Body of pancreas (tissue), 4 donors: ENCODE results near the gene NF1. TPM values are rescaled to one million over a fixed set of nuclear protein-coding genes. Genes with fewer than 3 reads are reported as not detected.
"Not testable (repeated sequence)": the region's sequence is repeated elsewhere in the genome, so short reads cannot be mapped to it uniquely, and the experiment has no call there.

Experiments used
- ATAC-seq: fragments of 150-250 bp; one replicate; pipeline ENCODE4 v1.9.1; 2016
- DNase-seq, 4 donors: peaks; one replicate each; pipeline ENCODE4 v3.0.0-alpha.2; 2019
- H3K27ac ChIP-seq, 4 donors: fragments of 200-600 bp; sonication (generic); 1 replicate in 3 of 4; 2 replicates in 1 of 4; pipeline versions ENCODE4 v1.5.1 to v1.6.1; 2016 to 2019; ENCODE audit warnings: mild to moderate bottlenecking in 1 of 4, mixed read lengths in 1 of 4, moderate library complexity in 1 of 4
- H3K27me3 ChIP-seq, 2 donors: fragments of 200-600 bp; sonication (generic); one replicate each; pipeline ENCODE4 v1.6.0; 2016; ENCODE audit warnings: mild to moderate bottlenecking in 1 of 2
- H3K36me3 ChIP-seq, 2 donors: fragments of 200-600 bp; sonication (generic); replicated peaks in 1 of 2; 2 replicates each; pipeline ENCODE4 v1.5.1; 2016; ENCODE audit warnings: low read depth in 2 of 2; ENCODE audit not compliant: insufficient read depth in 1 of 2
- H3K4me1 ChIP-seq: fragments of 200-600 bp; sonication (generic); one replicate; pipeline ENCODE4 v1.6.0; 2016
- H3K4me3 ChIP-seq, 2 donors: fragments of 200-600 bp; sonication (generic); 1 replicate in 1 of 2; 2 replicates in 1 of 2; pipeline ENCODE4 v1.5.1; 2016 to 2019
- H3K9me3 ChIP-seq, 3 donors: fragments of 200-600 bp; sonication (generic); 1 replicate in 2 of 3; 2 replicates in 1 of 3; pipeline ENCODE4 v1.5.1; 2016
- CTCF ChIP-seq, 7 experiments: fragments of 450-650 bp in 4 of 7; fragments of 200-600 bp in 3 of 7; sonication (generic) in 3 of 7; IDR thresholded peaks; one replicate each; pipeline ENCODE4 v1.5.1; 2016 to 2019; ENCODE audit warnings: antibody characterized with exemption in 7 of 7
- POLR2A ChIP-seq, 3 donors: fragments of 450-650 bp; IDR thresholded peaks; one replicate each; pipeline ENCODE4 v1.6.1; 2016; ENCODE audit warnings: antibody characterized with exemption in 3 of 3, mild to moderate bottlenecking in 2 of 3
- WGBS, 2 donors: methylation state at CpG; one replicate each; pipeline ENCODE4 v1.1.5; 2017; 5-methylcytosine and 5-hydroxymethylcytosine counted together
- intact Hi-C: fragments of 100-400 bp; cut with DNase I; formaldehyde crosslinking; loops from one replicate; pipeline ENCODE4 v1.15.1; 2023
- total RNA-seq, 2 donors: library from RNA; depleted of rRNA; stranded (reverse); fragments of >200 nt; gene quantifications; one replicate each; pipeline ENCODE4 v1.1.0, GENCODE V29; 2016

Gene NF1
- total RNA-seq, 2 donors from 2014 or later = 54.7 to 57.1 TPM

DNA sequence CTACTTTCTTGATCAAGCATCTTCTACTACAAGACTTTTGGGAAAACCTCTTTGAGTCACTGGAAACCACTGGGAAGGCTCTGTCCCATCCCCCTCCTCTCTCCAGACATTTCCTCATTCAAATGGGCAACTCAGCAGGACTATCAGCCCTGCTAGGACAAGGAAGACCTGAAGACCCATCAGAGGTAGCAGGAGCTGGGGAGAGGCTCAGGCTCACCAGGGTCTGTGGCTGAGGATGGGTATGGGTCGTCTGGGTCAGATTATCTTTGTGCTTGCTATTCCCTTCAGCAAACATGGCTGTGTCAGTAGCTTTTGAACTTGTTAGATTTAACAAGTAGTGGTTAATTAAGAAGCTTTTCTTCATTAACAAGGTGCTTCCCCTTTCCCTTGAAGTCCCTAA is 15.0 kb upstream of the NF1 start:
- no peak for DNase-seq
- H3K27ac ChIP-seq = no peak overlapping the region
- TF ChIP-seq POLR2A (IDR thresholded peaks at IDR 0.05) (no peak), CTCF (IDR thresholded peaks at IDR 0.05) (no peak)
- H3K36me3 ChIP-seq = no peaks in the 10 kb centered on the region
- H3K9me3 ChIP-seq = no peaks in the 10 kb centered on the region
- no peaks in the 10 kb centered on the region for H3K27me3 ChIP-seq
- ATAC-seq = no peak
- H3K4me3 ChIP-seq = no peak overlapping the region
- intact Hi-C loops = no loop called here
- no peaks in the 10 kb centered on the region for H3K4me1 ChIP-seq
- WGBS, 2 donors = 32 to 43% methylated on average over 1 of the region's 1 CpG

GRCh38 chr17:31085563-31085962 is 9.2 kb upstream of the NF1 start:
- 56 to 70% methylated on average over 2 of the region's 2 CpGs for WGBS, 2 donors
- intact Hi-C loops = no loop called here
- H3K9me3 ChIP-seq = no peaks in the 10 kb centered on the region
- DNase-seq (no peak), ATAC-seq (no peak)
- H3K27ac ChIP-seq = no peak overlapping the region
- H3K27me3 ChIP-seq = no peaks in the 10 kb centered on the region
- H3K4me1 ChIP-seq = no peaks in the 10 kb centered on the region
- no peak overlapping the region for H3K4me3 ChIP-seq
- no peaks in the 10 kb centered on the region for H3K36me3 ChIP-seq
- TF ChIP-seq CTCF (IDR thresholded peaks at IDR 0.05) = no peak
- no peak for TF ChIP-seq POLR2A (IDR thresholded peaks at IDR 0.05)

GRCh38 chr17:31089471-31089870 is 5.3 kb upstream of the NF1 start:
- ATAC-seq = no peak
- no peak for DNase-seq
- intact Hi-C loops = no loop called here
- no peak for TF ChIP-seq CTCF (IDR thresholded peaks at IDR 0.05)
- no peak for TF ChIP-seq POLR2A (IDR thresholded peaks at IDR 0.05)
- Histone ChIP-seq H3K4me3 (no peak overlapping the region), H3K9me3 (no peaks in the 10 kb centered on the region), H3K27me3 (no peaks in the 10 kb centered on the region), H3K4me1 (peaks cover 6% of the 10 kb centered on the region), H3K36me3 (no peaks in the 10 kb centered on the region), H3K27ac (no peak overlapping the region)
- 87 to 96% methylated on average over 3 of the region's 3 CpGs for WGBS, 2 donors

GRCh38 chr17:31090650-31091049 is 4.1 kb upstream of the NF1 start:
- intact Hi-C loops, H3K36me3 ChIP-seq, H3K4me3 ChIP-seq, H3K27me3 ChIP-seq, DNase-seq, H3K27ac ChIP-seq, H3K4me1 ChIP-seq, H3K9me3 ChIP-seq, ATAC-seq: not testable (repeated sequence)
- 85 to 94% methylated on average over 3 of the region's 3 CpGs for WGBS, 2 donors

- Histone ChIP-seq H3K27ac (no peak overlapping the region), H3K36me3 (no peaks in the 10 kb centered on the region), H3K9me3 (no peaks in the 10 kb centered on the region), H3K27me3 (no peaks in the 10 kb centered on the region), H3K4me1 (peaks cover 16% of the 10 kb centered on the region), H3K4me3 (no peak overlapping the region)
- WGBS, 2 donors = 90% methylated on average over 1 of the region's 1 CpG
- ATAC-seq = no peak
- TF ChIP-seq CTCF (IDR thresholded peaks at IDR 0.05) (no peak), POLR2A (IDR thresholded peaks at IDR 0.05) (no peak)
- intact Hi-C loops = no loop called here
- DNase-seq = no peak
These were observed 2.2 kb upstream of the NF1 start for GRCh38 chr17:31092475-31093064.
